HepG2 (cell line): ENCODE data around the gene SH2D3A.

Experiments
- CHD4 ChIP-seq: fragments of 200-600 bp; sonication (generic); IDR thresholded peaks from 2 replicates; pipeline ENCODE4 v1.7.0; 2017; ENCODE audit warnings: mild to moderate bottlenecking, low read length, borderline replicate concordance
- CTCF ChIP-seq: sonication (generic); formaldehyde crosslinking; IDR thresholded peaks from 2 replicates; pipeline ENCODE4 v1.5.0; 2020; ENCODE audit warnings: mild to moderate bottlenecking, missing genetic modification reagents, moderate library complexity
- EZH2 ChIP-seq: conservative IDR thresholded peaks from 2 replicates; pipeline ENCODE4 v1.6.1; 2012; ENCODE audit warnings: mild to moderate bottlenecking, low read depth, low read length, moderate library complexity
- NFATC3 ChIP-seq: sonication (generic); formaldehyde crosslinking; IDR thresholded peaks from 2 replicates; pipeline ENCODE4 v1.5.1; 2020; ENCODE audit warnings: mild to moderate bottlenecking, missing genetic modification reagents
- POLR2A ChIP-seq, 2 experiments: IDR thresholded peaks; 2 replicates each; pipeline ENCODE4 v1.6.1; 2011; ENCODE audit warnings: low read depth in 2 of 2, low read length in 2 of 2, mild to moderate bottlenecking in 1 of 2, moderate library complexity in 1 of 2; ENCODE audit not compliant: insufficient read depth in 1 of 2
- POLR2AphosphoS5 ChIP-seq: IDR thresholded peaks from 2 replicates; pipeline ENCODE4 v1.6.1; 2012; ENCODE audit warnings: low read depth, low read length
- PRPF4 ChIP-seq: fragments of 200-400 bp; formaldehyde crosslinking; IDR thresholded peaks from 2 replicates; pipeline ENCODE4 v1.6.1; 2016; ENCODE audit warnings: low read length, low read depth; ENCODE audit not compliant: poor library complexity, severe bottlenecking
- TARDBP ChIP-seq: sonication (generic); formaldehyde crosslinking; IDR thresholded peaks from 2 replicates; pipeline ENCODE4 v1.8.0; 2022; ENCODE audit warnings: mild to moderate bottlenecking, missing genetic modification reagents
- YY1 ChIP-seq: IDR thresholded peaks from 2 replicates; pipeline ENCODE4 v1.6.1; 2011; ENCODE audit warnings: low read length, low read depth, moderate library complexity, mild to moderate bottlenecking; ENCODE audit not compliant: insufficient read depth, insufficient replicate concordance

GRCh38 chr19:6807291-6807690 lies 40.1 kb upstream of the SH2D3A start:
- TF ChIP-seq CTCF: no peak
- TF ChIP-seq YY1: no peak
- no peak for TF ChIP-seq NFATC3
- no peak for TF ChIP-seq PRPF4
- no peak for TF ChIP-seq POLR2AphosphoS5
- no peak for TF ChIP-seq TARDBP
- TF ChIP-seq CHD4: no peak
- TF ChIP-seq EZH2: no peak
- TF ChIP-seq POLR2A (IDR thresholded peaks at IDR 0.05; ENCODE audit: insufficient read depth in 1 of 2, low read depth in 2 of 2, low read length in 2 of 2): no peak
